Astrocyte of the spinal cord (primary cell): ENCODE measurements around the gene SERPINB6.

ENCODE experiments used
- DNase-seq: peaks from one replicate; pipeline ENCODE4 v3.0.0; 2011; ENCODE audit warnings: low read depth, low spot score
- H3K4me3 ChIP-seq: 2 replicates; pipeline ENCODE4 v1.5.1; 2011; ENCODE audit warnings: low read depth, mild to moderate bottlenecking, low read length, moderate library complexity
- in situ Hi-C: cut with HindIII; loops from 2 replicates; pipeline ENCODE4 v1.10.0; 2017; ENCODE audit warnings: low sequenced_read_pairs
- TF ChIP-seq, protein P1 (sequence below): IDR thresholded peaks from 2 replicates; pipeline ENCODE4 v1.5.1; 2012; ENCODE audit warnings: low read depth, mild to moderate bottlenecking, low read length, inconsistent platforms

Gene SERPINB6

DNA sequence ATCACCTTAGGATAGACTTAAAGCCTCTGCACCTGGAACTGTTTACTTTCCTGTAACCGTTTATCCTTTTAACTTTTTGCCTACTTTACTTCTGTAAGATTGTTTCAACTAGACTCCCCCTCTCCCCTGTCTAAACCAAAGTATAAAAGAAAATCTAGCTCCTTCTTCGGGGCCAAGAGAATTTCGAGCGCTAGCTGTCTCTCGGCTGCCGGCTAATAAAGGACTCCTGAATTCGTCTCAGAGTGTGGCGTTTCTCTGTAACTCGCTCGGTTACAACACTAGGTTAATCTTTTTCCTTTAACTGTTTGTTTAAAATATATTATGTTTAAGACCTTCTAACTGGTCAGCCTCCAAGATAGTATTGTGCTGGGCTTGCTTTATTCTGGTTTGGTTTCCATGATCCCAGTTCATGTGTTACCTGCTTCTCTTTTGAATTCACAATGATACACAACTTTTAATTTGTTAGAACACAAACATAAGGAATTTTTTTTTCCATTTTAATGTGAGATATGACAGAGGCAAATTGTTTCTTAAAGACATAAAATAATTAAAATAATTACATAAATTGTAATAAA lies 19.7 kb upstream of the SERPINB6 start:
- no peak for DNase-seq
- peak overlapping the region; percentile 65 for H3K4me3 ChIP-seq
- in situ Hi-C loops = loop anchor here (25.0 kb wide), 1 partner anchor 154 kb away; the partner anchor contains the start of gene SERPINB1
- TF ChIP-seq, protein P1, sequence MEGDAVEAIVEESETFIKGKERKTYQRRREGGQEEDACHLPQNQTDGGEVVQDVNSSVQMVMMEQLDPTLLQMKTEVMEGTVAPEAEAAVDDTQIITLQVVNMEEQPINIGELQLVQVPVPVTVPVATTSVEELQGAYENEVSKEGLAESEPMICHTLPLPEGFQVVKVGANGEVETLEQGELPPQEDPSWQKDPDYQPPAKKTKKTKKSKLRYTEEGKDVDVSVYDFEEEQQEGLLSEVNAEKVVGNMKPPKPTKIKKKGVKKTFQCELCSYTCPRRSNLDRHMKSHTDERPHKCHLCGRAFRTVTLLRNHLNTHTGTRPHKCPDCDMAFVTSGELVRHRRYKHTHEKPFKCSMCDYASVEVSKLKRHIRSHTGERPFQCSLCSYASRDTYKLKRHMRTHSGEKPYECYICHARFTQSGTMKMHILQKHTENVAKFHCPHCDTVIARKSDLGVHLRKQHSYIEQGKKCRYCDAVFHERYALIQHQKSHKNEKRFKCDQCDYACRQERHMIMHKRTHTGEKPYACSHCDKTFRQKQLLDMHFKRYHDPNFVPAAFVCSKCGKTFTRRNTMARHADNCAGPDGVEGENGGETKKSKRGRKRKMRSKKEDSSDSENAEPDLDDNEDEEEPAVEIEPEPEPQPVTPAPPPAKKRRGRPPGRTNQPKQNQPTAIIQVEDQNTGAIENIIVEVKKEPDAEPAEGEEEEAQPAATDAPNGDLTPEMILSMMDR = no peak

GRCh38 chr6:2990248-2990931 lies 19.0 kb upstream of the SERPINB6 start:
- TF ChIP-seq, protein P1 = no peak
- in situ Hi-C loops = loop anchor here (25.0 kb wide), 1 partner anchor 153 kb away; the partner anchor contains the start of gene SERPINB1
- DNase-seq = peak; percentile 47
- peak overlapping the region; percentile 65 for H3K4me3 ChIP-seq

DNA sequence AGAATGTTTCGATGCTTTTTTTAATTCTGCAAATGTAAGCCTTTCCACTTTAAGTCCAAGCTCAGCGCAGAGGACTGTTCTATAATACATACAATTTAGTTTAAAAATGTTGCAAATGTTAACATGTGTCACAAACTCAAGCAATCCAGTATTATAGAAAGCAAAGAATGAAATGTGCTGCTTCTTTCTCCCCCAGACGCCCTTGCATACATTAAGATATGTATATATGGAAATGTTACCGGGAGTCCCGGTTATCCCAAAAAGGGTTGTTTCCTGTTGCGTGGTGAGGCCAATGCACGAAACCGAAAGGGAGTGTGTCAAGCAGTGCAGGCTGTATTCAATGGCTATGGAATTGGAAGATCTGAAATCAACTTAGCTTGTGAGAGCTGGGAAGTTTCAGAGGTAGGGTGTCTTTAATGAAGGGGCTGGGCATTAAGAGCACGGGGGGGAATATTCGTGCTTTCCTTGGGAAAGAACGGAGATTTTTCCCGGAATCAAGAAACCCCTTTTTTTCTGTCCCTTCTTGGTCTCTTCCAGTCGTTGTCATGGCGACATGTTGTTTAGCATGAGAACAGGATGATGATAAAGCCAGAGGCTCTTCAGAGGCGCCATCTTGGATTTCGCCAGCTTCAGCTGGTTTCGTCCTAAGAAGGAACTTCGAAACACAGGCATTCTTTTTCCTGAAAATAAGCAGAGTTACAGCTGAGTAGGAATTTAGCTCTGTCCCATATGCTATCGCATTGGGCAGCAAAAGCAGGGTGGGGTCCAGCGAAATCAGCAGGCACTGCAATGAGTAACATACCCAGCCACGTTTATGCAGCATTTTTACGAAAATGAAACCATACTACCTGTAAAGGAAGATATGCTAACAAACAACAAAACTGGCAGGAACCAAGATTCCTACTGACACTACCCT lies 18.2 kb upstream of the SERPINB6 start:
- DNase-seq = peak; percentile 98
- in situ Hi-C loops = loop anchor here (25.0 kb wide), 1 partner anchor 152 kb away; the partner anchor contains the start of gene SERPINB1
- H3K4me3 ChIP-seq = peak overlapping the region; percentile 65
- TF ChIP-seq, protein P1 = no peak

DNA sequence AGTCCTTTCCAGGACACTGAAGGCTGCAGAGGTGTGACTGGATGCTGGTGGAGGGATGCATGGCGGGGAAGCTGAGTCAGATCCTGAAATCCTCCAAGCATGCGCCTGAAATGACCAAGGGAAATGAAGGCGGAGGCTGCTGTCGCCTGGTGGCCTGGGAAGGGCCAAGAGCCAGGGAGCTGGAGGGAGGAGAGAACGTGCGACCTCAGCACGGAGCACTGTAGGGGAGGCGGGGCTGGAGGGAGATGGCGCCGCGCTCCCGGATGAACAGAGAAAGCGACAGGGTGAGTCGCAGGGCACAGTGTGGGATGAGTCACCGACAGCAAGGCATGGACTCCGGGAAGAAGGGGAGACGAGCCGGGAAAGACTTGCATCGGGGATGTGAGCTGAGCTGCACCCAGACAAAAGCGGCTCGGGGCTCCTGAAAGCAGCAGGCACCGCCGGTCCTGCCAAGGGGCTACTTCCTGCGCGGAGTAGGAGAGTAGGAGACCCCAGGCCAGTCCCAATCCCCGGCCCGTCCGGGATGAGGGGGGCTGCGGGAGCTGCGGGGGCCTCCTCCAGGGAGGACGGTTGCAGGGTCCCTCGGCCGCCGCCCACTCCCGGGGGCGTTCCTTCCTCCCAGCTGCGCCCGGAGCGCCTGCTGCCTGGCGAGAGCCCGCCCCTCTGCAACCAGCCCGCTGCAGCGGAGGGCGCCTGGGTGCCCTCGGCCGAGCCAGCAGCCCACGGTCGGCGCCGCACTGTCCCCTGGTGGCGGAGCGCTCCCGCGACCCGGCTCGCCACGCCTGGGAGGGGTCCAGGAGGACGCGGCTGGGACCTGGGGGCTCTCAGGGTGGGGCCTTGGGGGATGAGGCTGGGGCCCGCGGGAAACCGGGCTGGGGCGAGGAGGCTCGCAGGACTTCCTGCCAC lies 17.3 kb upstream of the SERPINB6 start:
- in situ Hi-C loops = loop anchor here (25.0 kb wide), 1 partner anchor 151 kb away; the partner anchor contains the start of gene SERPINB1
- H3K4me3 ChIP-seq = peak overlapping the region; percentile 65
- peak; percentile 95 for DNase-seq
- TF ChIP-seq, protein P1 = peak; percentile 72

GRCh38 chr6:2988094-2988425 lies 16.7 kb upstream of the SERPINB6 start:
- peak overlapping the region; percentile 65 for H3K4me3 ChIP-seq
- TF ChIP-seq, protein P1 = no peak
- no peak for DNase-seq
- in situ Hi-C loops = loop anchor here (25.0 kb wide), 1 partner anchor 151 kb away; the partner anchor contains the start of gene SERPINB1
